Measurements from ENCODE around the gene MARCHF3. TPM values are rescaled to one million over a fixed set of nuclear protein-coding genes. Genes with fewer than 3 reads are reported as not detected.

Gene MARCHF3
- total and polyA plus RNA-seq, 7 donors: 4.4 to 31.8 (median 14.6) TPM

- Histone ChIP-seq H3K4me3 (no peak overlapping the region), H3K9me3 (no peaks in the 10 kb centered on the region), H3K27ac (peak overlapping the region; percentile 51 to 67 (median 65)), H3K4me1 (peaks cover 0 to 19% (median 8%) of the 10 kb centered on the region in 4 donors), H3K36me3 (no peaks in the 10 kb centered on the region), H3K27me3 (no peaks in the 10 kb centered on the region)
- WGBS, 2 donors: 74 to 79% methylated on average over 3 of the region's 3 CpGs
- DNase-seq: no peak
- TF ChIP-seq POLR2A (IDR thresholded peaks at IDR 0.05) (no peak), POLR2AphosphoS5 (IDR thresholded peaks at IDR 0.05) (peak in 1 of 4 donors; percentile 33)
- intact Hi-C loops (cut with DNase I): no loop called here
Measured at GRCh38 chr5:126849101-126849678, 181.2 kb downstream of the MARCHF3 start.

- intact Hi-C loops (cut with DNase I): no loop called here
- no peak overlapping the region for H3K4me3 ChIP-seq
Measured at GRCh38 chr5:126848253-126848652, 182.1 kb downstream of the MARCHF3 start.

DNA sequence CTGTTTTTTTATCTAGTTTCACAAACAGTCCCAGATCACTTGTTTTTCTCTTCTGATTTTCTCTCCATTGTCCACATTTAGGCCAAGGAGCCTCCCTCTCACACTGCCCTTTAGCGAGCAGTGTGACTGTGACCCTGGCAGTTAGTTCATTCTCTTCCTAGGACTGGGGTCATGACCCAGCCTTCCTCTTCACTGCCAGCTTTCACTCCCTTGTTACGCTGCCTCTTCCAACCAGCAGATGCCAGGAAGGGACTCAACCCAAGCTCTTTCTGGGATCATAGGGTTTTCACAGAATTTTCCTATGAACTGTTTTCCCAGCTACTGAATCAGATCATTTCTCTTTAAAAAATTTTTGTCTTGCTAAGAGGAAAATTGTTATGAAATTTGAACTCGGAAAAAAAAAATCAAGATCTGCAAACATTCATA, 182.5 kb downstream of the MARCHF3 start:
- intact Hi-C loops (cut with DNase I): no loop called here
- peak in 2 of 4 donors; percentile 7 to 13 for TF ChIP-seq POLR2AphosphoS5 (IDR thresholded peaks at IDR 0.05)
- TF ChIP-seq EP300 (IDR thresholded peaks at IDR 0.05): no peak
- Histone ChIP-seq H3K27ac (peak overlapping the region; percentile 51 to 66 (median 60)), H3K36me3 (no peaks in the 10 kb centered on the region), H3K4me3 (no peak overlapping the region), H3K9me3 (no peaks in the 10 kb centered on the region), H3K27me3 (no peaks in the 10 kb centered on the region), H3K4me1 (peaks cover 0 to 18% (median 8%) of the 10 kb centered on the region in 4 donors)
- WGBS, 2 donors: 51 to 66% methylated on average over 3 of the region's 3 CpGs
- no peak for DNase-seq

More at GRCh38 chr5:126848253-126848652, 182.1 kb downstream of the MARCHF3 start:
- peak overlapping the region; percentile 51 to 67 (median 65) for H3K27ac ChIP-seq
- no peaks in the 10 kb centered on the region for H3K9me3 ChIP-seq
- 61 to 76% methylated on average over 8 of the region's 8 CpGs for WGBS, 2 donors
- no peaks in the 10 kb centered on the region for H3K27me3 ChIP-seq
- DNase-seq: no peak
- H3K36me3 ChIP-seq: no peaks in the 10 kb centered on the region
- TF ChIP-seq POLR2A (IDR thresholded peaks at IDR 0.05): no peak
- TF ChIP-seq, protein P1, sequence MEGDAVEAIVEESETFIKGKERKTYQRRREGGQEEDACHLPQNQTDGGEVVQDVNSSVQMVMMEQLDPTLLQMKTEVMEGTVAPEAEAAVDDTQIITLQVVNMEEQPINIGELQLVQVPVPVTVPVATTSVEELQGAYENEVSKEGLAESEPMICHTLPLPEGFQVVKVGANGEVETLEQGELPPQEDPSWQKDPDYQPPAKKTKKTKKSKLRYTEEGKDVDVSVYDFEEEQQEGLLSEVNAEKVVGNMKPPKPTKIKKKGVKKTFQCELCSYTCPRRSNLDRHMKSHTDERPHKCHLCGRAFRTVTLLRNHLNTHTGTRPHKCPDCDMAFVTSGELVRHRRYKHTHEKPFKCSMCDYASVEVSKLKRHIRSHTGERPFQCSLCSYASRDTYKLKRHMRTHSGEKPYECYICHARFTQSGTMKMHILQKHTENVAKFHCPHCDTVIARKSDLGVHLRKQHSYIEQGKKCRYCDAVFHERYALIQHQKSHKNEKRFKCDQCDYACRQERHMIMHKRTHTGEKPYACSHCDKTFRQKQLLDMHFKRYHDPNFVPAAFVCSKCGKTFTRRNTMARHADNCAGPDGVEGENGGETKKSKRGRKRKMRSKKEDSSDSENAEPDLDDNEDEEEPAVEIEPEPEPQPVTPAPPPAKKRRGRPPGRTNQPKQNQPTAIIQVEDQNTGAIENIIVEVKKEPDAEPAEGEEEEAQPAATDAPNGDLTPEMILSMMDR (IDR thresholded peaks at IDR 0.05): no peak
- TF ChIP-seq POLR2AphosphoS5 (IDR thresholded peaks at IDR 0.05): peak in 1 of 4 donors; percentile 31
- no peak for TF ChIP-seq EP300 (IDR thresholded peaks at IDR 0.05)
- H3K4me1 ChIP-seq: peaks cover 0 to 19% (median 8%) of the 10 kb centered on the region in 4 donors

- no peak for TF ChIP-seq POLR2AphosphoS5 (IDR thresholded peaks at IDR 0.05)
- no peak for TF ChIP-seq EP300 (IDR thresholded peaks at IDR 0.05)
- TF ChIP-seq, protein P1 (IDR thresholded peaks at IDR 0.05): no peak
- TF ChIP-seq POLR2A (IDR thresholded peaks at IDR 0.05): no peak
- no peak overlapping the region for H3K4me3 ChIP-seq
- intact Hi-C loops (cut with DNase I): no loop called here
- H3K27me3 ChIP-seq: no peaks in the 10 kb centered on the region
- WGBS, 2 donors: 80 to 85% methylated on average over 4 of the region's 4 CpGs
- no peaks in the 10 kb centered on the region for H3K9me3 ChIP-seq
- no peaks in the 10 kb centered on the region for H3K36me3 ChIP-seq
- peak overlapping the region; percentile 51 to 66 (median 60) for H3K27ac ChIP-seq
- DNase-seq: no peak
- H3K4me1 ChIP-seq: peaks cover 0 to 14% (median 8%) of the 10 kb centered on the region in 4 donors
Measured at GRCh38 chr5:126847456-126847820, 182.9 kb downstream of the MARCHF3 start.

- intact Hi-C loops (cut with DNase I): no loop called here
- H3K27ac ChIP-seq: peak overlapping the region; percentile 51 to 66 (median 60)
- no peak for DNase-seq
Measured at GRCh38 chr5:126846744-126847455, 183.5 kb downstream of the MARCHF3 start.

More at GRCh38 chr5:126846744-126847455, 183.5 kb downstream of the MARCHF3 start:
- Histone ChIP-seq H3K4me3 (no peak overlapping the region), H3K36me3 (no peaks in the 10 kb centered on the region), H3K27me3 (no peaks in the 10 kb centered on the region), H3K4me1 (peaks cover 0 to 13% (median 8%) of the 10 kb centered on the region in 4 donors), H3K9me3 (no peaks in the 10 kb centered on the region)
- WGBS, 2 donors: 42 to 73% methylated on average over 5 of the region's 5 CpGs
- TF ChIP-seq, protein P1 (IDR thresholded peaks at IDR 0.05): no peak
- TF ChIP-seq POLR2A (IDR thresholded peaks at IDR 0.05) (no peak), POLR2AphosphoS5 (IDR thresholded peaks at IDR 0.05) (no peak), EP300 (IDR thresholded peaks at IDR 0.05) (no peak)
